ENCODE data around the gene CASKIN2. TPM values are rescaled to one million over a fixed set of nuclear protein-coding genes. Genes with fewer than 3 reads are reported as not detected.

Gene CASKIN2
- total RNA-seq, 1 donor = 0.10 TPM

- H3K9me3 ChIP-seq (ENCODE audit: low read depth, low read length) = no peaks in the 10 kb centered on the region
- H3K27me3 ChIP-seq (ENCODE audit: insufficient read depth, low read length) = peaks cover 4% of the 10 kb centered on the region
- H3K4me1 ChIP-seq (ENCODE audit: insufficient read depth, low read length) = peaks cover 35% of the 10 kb centered on the region
- peak overlapping the region; percentile 66 for H3K4me3 ChIP-seq (ENCODE audit: low read length)
Measured at GRCh38 chr17:75517297-75517865, 2.0 kb upstream of the CASKIN2 start.

GRCh38 chr17:75516619-75517296 is 1.4 kb upstream of the CASKIN2 start:
- H3K4me3 ChIP-seq (ENCODE audit: low read length) = peak overlapping the region; percentile 66
- H3K27me3 ChIP-seq (ENCODE audit: insufficient read depth, low read length) = peaks cover 4% of the 10 kb centered on the region
- peaks cover 35% of the 10 kb centered on the region for H3K4me1 ChIP-seq (ENCODE audit: insufficient read depth, low read length)
- no peaks in the 10 kb centered on the region for H3K9me3 ChIP-seq (ENCODE audit: low read depth, low read length)

GRCh38 chr17:75516255-75516618 is 900 bp upstream of the CASKIN2 start, which contains the start of gene TSEN54:
TSEN54 (plus strand) TSS chr17:75516528; CDS start chr17:75516561, 33 bp downstream.
- no peaks in the 10 kb centered on the region for H3K9me3 ChIP-seq (ENCODE audit: low read depth, low read length)
- peaks cover 35% of the 10 kb centered on the region for H3K4me1 ChIP-seq (ENCODE audit: insufficient read depth, low read length)
- peaks cover 4% of the 10 kb centered on the region for H3K27me3 ChIP-seq (ENCODE audit: insufficient read depth, low read length)
- H3K4me3 ChIP-seq (ENCODE audit: low read length) = peak within 1 kb of the TSS; percentile 66

- Histone ChIP-seq H3K27me3 (ENCODE audit: insufficient read depth, low read length) (peaks cover 4% of the 10 kb centered on the region), H3K4me3 (ENCODE audit: low read length) (no peak overlapping the region), H3K9me3 (ENCODE audit: low read depth, low read length) (no peaks in the 10 kb centered on the region), H3K4me1 (ENCODE audit: insufficient read depth, low read length) (peaks cover 35% of the 10 kb centered on the region)
Measured at GRCh38 chr17:75514919-75515495, 330 bp downstream of the CASKIN2 start.

GRCh38 chr17:75514299-75514918 is 928 bp downstream of the CASKIN2 start:
- Histone ChIP-seq H3K4me3 (ENCODE audit: low read length) (no peak overlapping the region), H3K27me3 (ENCODE audit: insufficient read depth, low read length) (peaks cover 4% of the 10 kb centered on the region), H3K4me1 (ENCODE audit: insufficient read depth, low read length) (peaks cover 34% of the 10 kb centered on the region), H3K9me3 (ENCODE audit: low read depth, low read length) (no peaks in the 10 kb centered on the region)

GRCh38 chr17:75513641-75514000 is 1.7 kb downstream of the CASKIN2 start:
- no peak overlapping the region for H3K4me3 ChIP-seq (ENCODE audit: low read length)
- peaks cover 4% of the 10 kb centered on the region for H3K27me3 ChIP-seq (ENCODE audit: insufficient read depth, low read length)
- H3K9me3 ChIP-seq (ENCODE audit: low read depth, low read length) = no peaks in the 10 kb centered on the region
- peaks cover 26% of the 10 kb centered on the region for H3K4me1 ChIP-seq (ENCODE audit: insufficient read depth, low read length)

GRCh38 chr17:75512926-75513640 is 2.3 kb downstream of the CASKIN2 start:
- H3K9me3 ChIP-seq (ENCODE audit: low read depth, low read length) = no peaks in the 10 kb centered on the region
- peaks cover 4% of the 10 kb centered on the region for H3K27me3 ChIP-seq (ENCODE audit: insufficient read depth, low read length)
- peaks cover 21% of the 10 kb centered on the region for H3K4me1 ChIP-seq (ENCODE audit: insufficient read depth, low read length)
- no peak overlapping the region for H3K4me3 ChIP-seq (ENCODE audit: low read length)

GRCh38 chr17:75511610-75512575 is 3.4 kb downstream of the CASKIN2 start:
- H3K9me3 ChIP-seq (ENCODE audit: low read depth, low read length) = no peaks in the 10 kb centered on the region
- H3K4me1 ChIP-seq (ENCODE audit: insufficient read depth, low read length) = peaks cover 9% of the 10 kb centered on the region

GRCh38 chr17:75511270-75511609 is 4.1 kb downstream of the CASKIN2 start:
- peaks cover 4% of the 10 kb centered on the region for H3K27me3 ChIP-seq (ENCODE audit: insufficient read depth, low read length)
- H3K9me3 ChIP-seq (ENCODE audit: low read depth, low read length) = no peaks in the 10 kb centered on the region
- H3K4me1 ChIP-seq (ENCODE audit: insufficient read depth, low read length) = peaks cover 7% of the 10 kb centered on the region
- H3K4me3 ChIP-seq (ENCODE audit: low read length) = no peak overlapping the region

More at GRCh38 chr17:75511610-75512575, 3.4 kb downstream of the CASKIN2 start:
- H3K4me3 ChIP-seq (ENCODE audit: low read length) = no peak overlapping the region
- H3K27me3 ChIP-seq (ENCODE audit: insufficient read depth, low read length) = peaks cover 4% of the 10 kb centered on the region

GRCh38 chr17:75509528-75510258 is 5.6 kb downstream of the CASKIN2 start:
- no peaks in the 10 kb centered on the region for H3K9me3 ChIP-seq (ENCODE audit: low read depth, low read length)
- no peaks in the 10 kb centered on the region for H3K4me1 ChIP-seq (ENCODE audit: insufficient read depth, low read length)
- peaks cover 2% of the 10 kb centered on the region for H3K27me3 ChIP-seq (ENCODE audit: insufficient read depth, low read length)
- no peak overlapping the region for H3K4me3 ChIP-seq (ENCODE audit: low read length)

- no peaks in the 10 kb centered on the region for H3K9me3 ChIP-seq (ENCODE audit: low read depth, low read length)
- no peaks in the 10 kb centered on the region for H3K4me1 ChIP-seq (ENCODE audit: insufficient read depth, low read length)
- no peaks in the 10 kb centered on the region for H3K27me3 ChIP-seq (ENCODE audit: insufficient read depth, low read length)
- no peak overlapping the region for H3K4me3 ChIP-seq (ENCODE audit: low read length)
Measured at GRCh38 chr17:75508931-75509361, 6.4 kb downstream of the CASKIN2 start.

- Histone ChIP-seq H3K9me3 (ENCODE audit: low read depth, low read length) (no peaks in the 10 kb centered on the region), H3K27me3 (ENCODE audit: insufficient read depth, low read length) (no peaks in the 10 kb centered on the region)
Measured at GRCh38 chr17:75507733-75508719, 7.3 kb downstream of the CASKIN2 start.

GRCh38 chr17:75506888-75507287 is 8.4 kb downstream of the CASKIN2 start:
- Histone ChIP-seq H3K27me3 (ENCODE audit: insufficient read depth, low read length) (no peaks in the 10 kb centered on the region), H3K9me3 (ENCODE audit: low read depth, low read length) (no peaks in the 10 kb centered on the region), H3K4me1 (ENCODE audit: insufficient read depth, low read length) (no peaks in the 10 kb centered on the region), H3K4me3 (ENCODE audit: low read length) (no peak overlapping the region)

More at GRCh38 chr17:75507733-75508719, 7.3 kb downstream of the CASKIN2 start:
- no peak overlapping the region for H3K4me3 ChIP-seq (ENCODE audit: low read length)
- no peaks in the 10 kb centered on the region for H3K4me1 ChIP-seq (ENCODE audit: insufficient read depth, low read length)

Data from mononuclear cell (primary cell).